NB4 (cell line): ENCODE results near the gene CCDC57.

Experiments used
- DNase-seq: peaks from one replicate; pipeline ENCODE4 v3.0.0; 2010; ENCODE audit warnings: low read depth
- H3K4me3 ChIP-seq: one replicate; pipeline ENCODE4 v1.5.1; 2011; ENCODE audit warnings: mild to moderate bottlenecking, low read depth, low read length, moderate library complexity
- CTCF ChIP-seq: IDR thresholded peaks from one replicate; pipeline ENCODE4 v1.5.1; 2012; ENCODE audit warnings: low read depth, low read length
- MAX ChIP-seq: IDR thresholded peaks from 2 replicates; pipeline ENCODE4 v1.6.1; 2011; ENCODE audit warnings: low read depth, low read length
- MYC ChIP-seq: IDR thresholded peaks from 2 replicates; pipeline ENCODE4 v1.6.1; 2011; ENCODE audit warnings: low read depth, low read length
- POLR2A ChIP-seq: IDR thresholded peaks from 2 replicates; pipeline ENCODE4 v1.6.1; 2011; ENCODE audit warnings: mild to moderate bottlenecking; ENCODE audit not compliant: insufficient read length; ENCODE audit errors: extremely low read depth

CCDC57 gene

GRCh38 chr17:82079001-82079677 lies 133.5 kb downstream of the CCDC57 start:
- TF ChIP-seq CTCF (no peak), MAX (no peak), MYC (no peak), POLR2A (no peak)
- DNase-seq = no peak
- no peak overlapping the region for H3K4me3 ChIP-seq

- TF ChIP-seq MAX (no peak), POLR2A (no peak), CTCF (no peak), MYC (no peak)
- DNase-seq = no peak
- no peak overlapping the region for H3K4me3 ChIP-seq
Measured at GRCh38 chr17:82078433-82078832, 134.2 kb downstream of the CCDC57 start.

- no peak for TF ChIP-seq MYC
- no peak for TF ChIP-seq MAX
- no peak overlapping the region for H3K4me3 ChIP-seq
- no peak for DNase-seq
Measured at GRCh38 chr17:82077617-82078358, 134.9 kb downstream of the CCDC57 start.

- TF ChIP-seq MYC (no peak), CTCF (no peak), MAX (no peak), POLR2A (no peak)
- DNase-seq = no peak
- H3K4me3 ChIP-seq = no peak overlapping the region
Measured at GRCh38 chr17:82076785-82077591, 135.7 kb downstream of the CCDC57 start.

- TF ChIP-seq MYC (no peak), CTCF (no peak), POLR2A (no peak), MAX (no peak)
- DNase-seq = no peak
Measured at GRCh38 chr17:82076018-82076784, 136.4 kb downstream of the CCDC57 start.

More at GRCh38 chr17:82076018-82076784, 136.4 kb downstream of the CCDC57 start:
- H3K4me3 ChIP-seq = no peak overlapping the region
